Measurements from ENCODE around the gene SLC7A8.

- TF ChIP-seq CTCF (IDR thresholded peaks at IDR 0.05) (no peak), EZH2phosphoT487 (IDR thresholded peaks at IDR 0.05) (no peak), EZH2 (IDR thresholded peaks at IDR 0.05) (no peak)
These were observed 59.0 kb downstream of the SLC7A8 start for GRCh38 chr14:23124337-23124954.

All from neural progenitor cell (in vitro differentiated cells).